Lung (tissue), 12 donors: Measurements from ENCODE around the gene TP73. TPM values are rescaled to one million over a fixed set of nuclear protein-coding genes. Genes with fewer than 3 reads are reported as not detected.

Experiments
- ATAC-seq: fragments of 200-7000 bp; cut with Tn5 transposase; one replicate; pipeline ENCODE4 v1.9.1; 2020; ENCODE audit warnings: moderate number of reproducible peaks; ENCODE audit not compliant: insufficient read depth, low FRiP score
- DNase-seq, 3 donors: peaks; one replicate each; pipeline ENCODE4 v3.0.0-alpha.2; 2013 to 2017
- H3K27ac ChIP-seq, 2 donors: one replicate each; pipeline ENCODE4 v1.5.1; 2013; ENCODE audit warnings: mild to moderate bottlenecking in 2 of 2, moderate library complexity in 2 of 2, control low read depth in 1 of 2, inconsistent platforms in 1 of 2, low read depth in 1 of 2, low read length in 1 of 2
- H3K27me3 ChIP-seq, 3 donors: one replicate each; pipeline ENCODE4 v1.5.1; 2013; ENCODE audit warnings: low read length in 2 of 3; ENCODE audit not compliant: control insufficient read depth in 3 of 3, insufficient read depth in 3 of 3
- H3K36me3 ChIP-seq, 4 donors: one replicate each; pipeline ENCODE4 v1.5.1; 2013; ENCODE audit warnings: low read length in 4 of 4, mild to moderate bottlenecking in 1 of 4, moderate library complexity in 1 of 4; ENCODE audit not compliant: control insufficient read depth in 4 of 4, insufficient read depth in 4 of 4
- H3K4me1 ChIP-seq, 5 donors: one replicate each; pipeline ENCODE4 v1.5.1; 2013; ENCODE audit warnings: low read length in 5 of 5, mild to moderate bottlenecking in 2 of 5, moderate library complexity in 1 of 5; ENCODE audit not compliant: control insufficient read depth in 5 of 5, insufficient read depth in 5 of 5
- H3K4me3 ChIP-seq: one replicate; pipeline ENCODE4 v1.5.1; 2013; ENCODE audit warnings: mild to moderate bottlenecking, control low read depth, moderate library complexity
- H3K9ac ChIP-seq, 2 donors: one replicate each; pipeline ENCODE4 v1.5.1; 2013; ENCODE audit warnings: low read length in 2 of 2, control low read depth in 1 of 2; ENCODE audit not compliant: insufficient read depth in 1 of 2
- H3K9me3 ChIP-seq, 4 donors: one replicate each; pipeline ENCODE4 v1.5.1; 2013; ENCODE audit warnings: low read length in 3 of 4, mild to moderate bottlenecking in 1 of 4, moderate library complexity in 1 of 4; ENCODE audit not compliant: control insufficient read depth in 4 of 4, insufficient read depth in 3 of 4
- WGBS, 2 donors: extraction: QIAGEN DNeasy Blood & Tissue Kit; methylation state at CpG; one replicate each; pipeline ENCODE4 v1.1.7; 2013; 5-methylcytosine and 5-hydroxymethylcytosine counted together
- polyA plus RNA-seq, 2 donors: library from polyadenylated mRNA; stranded (reverse); fragments of 200-250 nt; gene quantifications; one replicate each; pipeline ENCODE4 v1.2.1, GENCODE V29; 2013
- total RNA-seq, 2 donors: library from RNA; depleted of rRNA in 1 of 2; stranded (reverse); fragments of >200 nt in 1 of 2; gene quantifications; one replicate each; pipeline ENCODE4 v1.2.1, GENCODE V29; 2014 to 2021
- TF ChIP-seq, protein P1 (sequence below): IDR thresholded peaks from 2 replicates; pipeline ENCODE4 v1.5.1; 2012; ENCODE audit warnings: mild to moderate bottlenecking; ENCODE audit errors: control extremely low read depth, extremely low read depth
- donor health status: control.
- donor health status: control.
- donor health status: Bipolar disorder and iron deficiency.
- donor health status: healthy.
- donor health status: DM: yes; HTN: yes; CAD: no.

The TP73 gene
- total and polyA plus RNA-seq, 4 donors: 1.7 to 12.3 (median 2.2) TPM

DNA sequence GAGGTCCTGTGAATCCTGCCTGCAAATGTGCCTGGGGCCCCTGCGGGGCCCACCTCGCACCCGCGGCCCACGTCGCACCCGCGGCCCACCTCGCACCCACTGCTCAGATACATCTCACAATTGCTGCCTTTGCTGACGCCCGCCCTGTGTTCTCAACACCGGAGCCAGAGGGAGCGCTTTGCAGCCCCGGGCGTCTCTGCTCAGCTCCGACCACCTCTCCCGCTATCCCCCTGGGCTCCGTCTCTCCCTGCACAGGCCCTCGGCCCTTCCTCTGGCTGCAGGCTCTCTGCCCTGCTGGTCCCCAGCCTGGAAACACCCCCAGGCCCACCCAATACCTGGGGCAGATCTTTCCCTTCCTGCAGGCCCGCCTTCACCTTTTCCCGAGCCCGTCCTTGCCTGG, 44.8 kb downstream of the TP73 start:
- Histone ChIP-seq H3K4me3 (no peak overlapping the region), H3K4me1 (no peaks in the 10 kb centered on the region), H3K9ac (no peak overlapping the region), H3K9me3 (no peaks in the 10 kb centered on the region), H3K27me3 (peaks cover 0 to 24% (median 0%) of the 10 kb centered on the region in 3 donors), H3K27ac (no peak overlapping the region), H3K36me3 (no peaks in the 10 kb centered on the region)
- DNase-seq: no peak
- WGBS, 2 donors: 89 to 94% methylated on average over 22 of the region's 22 CpGs
- no peak for ATAC-seq
- TF ChIP-seq, protein P1, sequence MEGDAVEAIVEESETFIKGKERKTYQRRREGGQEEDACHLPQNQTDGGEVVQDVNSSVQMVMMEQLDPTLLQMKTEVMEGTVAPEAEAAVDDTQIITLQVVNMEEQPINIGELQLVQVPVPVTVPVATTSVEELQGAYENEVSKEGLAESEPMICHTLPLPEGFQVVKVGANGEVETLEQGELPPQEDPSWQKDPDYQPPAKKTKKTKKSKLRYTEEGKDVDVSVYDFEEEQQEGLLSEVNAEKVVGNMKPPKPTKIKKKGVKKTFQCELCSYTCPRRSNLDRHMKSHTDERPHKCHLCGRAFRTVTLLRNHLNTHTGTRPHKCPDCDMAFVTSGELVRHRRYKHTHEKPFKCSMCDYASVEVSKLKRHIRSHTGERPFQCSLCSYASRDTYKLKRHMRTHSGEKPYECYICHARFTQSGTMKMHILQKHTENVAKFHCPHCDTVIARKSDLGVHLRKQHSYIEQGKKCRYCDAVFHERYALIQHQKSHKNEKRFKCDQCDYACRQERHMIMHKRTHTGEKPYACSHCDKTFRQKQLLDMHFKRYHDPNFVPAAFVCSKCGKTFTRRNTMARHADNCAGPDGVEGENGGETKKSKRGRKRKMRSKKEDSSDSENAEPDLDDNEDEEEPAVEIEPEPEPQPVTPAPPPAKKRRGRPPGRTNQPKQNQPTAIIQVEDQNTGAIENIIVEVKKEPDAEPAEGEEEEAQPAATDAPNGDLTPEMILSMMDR: no peak

DNA sequence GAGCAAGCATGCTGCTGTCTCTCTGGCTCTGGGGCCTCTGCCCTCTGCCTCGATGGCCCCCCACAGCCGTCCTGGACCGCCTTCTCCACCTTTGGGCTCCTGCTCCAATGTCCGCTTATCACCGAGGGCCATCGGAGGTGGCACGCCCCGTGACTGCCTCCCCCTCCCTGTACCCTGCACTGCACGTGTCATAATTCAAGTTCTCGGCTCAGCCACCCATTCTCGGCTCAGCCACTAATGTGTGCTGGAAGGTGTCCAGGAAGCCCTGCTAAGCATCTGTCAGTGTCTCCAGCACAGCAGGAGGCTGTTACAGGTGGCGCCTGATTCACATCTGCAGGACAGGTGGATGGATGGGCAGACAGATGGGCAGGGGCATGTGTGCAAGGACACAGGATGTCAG, 45.5 kb downstream of the TP73 start:
- Histone ChIP-seq H3K36me3 (no peaks in the 10 kb centered on the region), H3K27ac (no peak overlapping the region), H3K4me3 (no peak overlapping the region), H3K9ac (no peak overlapping the region), H3K27me3 (peaks cover 0 to 24% (median 0%) of the 10 kb centered on the region in 3 donors), H3K9me3 (no peaks in the 10 kb centered on the region), H3K4me1 (no peaks in the 10 kb centered on the region)
- no peak for ATAC-seq
- 79 to 88% methylated on average over 12 of the region's 12 CpGs for WGBS, 2 donors
- TF ChIP-seq, protein P1: no peak
- no peak for DNase-seq

DNA sequence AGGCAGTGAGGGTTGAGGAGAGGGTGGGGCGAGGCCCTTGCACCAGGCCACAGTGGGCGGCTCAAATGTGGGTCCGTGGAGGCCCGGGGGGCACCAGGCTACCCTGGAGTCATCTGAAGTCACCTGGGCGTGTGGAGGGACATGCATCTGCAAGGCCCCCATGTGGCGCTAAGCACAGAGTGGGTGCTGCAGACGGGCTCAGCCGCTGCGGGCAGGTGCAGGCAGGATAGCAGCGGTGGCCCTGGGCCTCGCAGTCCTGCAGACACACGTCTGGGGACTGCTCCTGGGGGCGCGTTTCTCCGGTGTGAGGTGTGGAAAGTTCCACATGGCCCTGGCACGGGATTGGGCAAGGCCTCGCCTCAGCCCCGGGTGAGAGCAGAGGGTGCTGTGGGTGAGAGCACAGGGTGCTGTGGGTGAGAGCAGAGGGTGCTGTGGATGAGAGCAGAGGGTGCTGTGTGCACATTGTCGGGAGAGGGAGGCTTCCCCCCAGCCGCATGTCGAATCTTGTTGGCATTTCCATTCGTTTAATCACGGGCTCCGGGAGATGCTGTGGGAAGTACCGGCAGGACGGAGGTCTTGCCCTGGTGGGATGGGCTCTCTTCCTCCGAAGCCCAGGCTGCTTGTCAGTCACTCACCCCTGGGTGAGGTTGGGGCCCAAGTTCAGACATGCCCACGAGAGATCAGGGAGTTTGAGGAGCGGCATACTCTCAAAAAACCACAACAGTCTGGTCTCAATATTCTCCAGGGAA, 46.5 kb downstream of the TP73 start:
- TF ChIP-seq, protein P1: no peak
- Histone ChIP-seq H3K27me3 (peaks cover 0 to 24% (median 0%) of the 10 kb centered on the region in 3 donors), H3K4me3 (no peak overlapping the region), H3K27ac (no peak overlapping the region), H3K9ac (no peak overlapping the region), H3K4me1 (no peaks in the 10 kb centered on the region), H3K9me3 (no peaks in the 10 kb centered on the region), H3K36me3 (no peaks in the 10 kb centered on the region)
- WGBS, 2 donors: 86 to 92% methylated on average over 28 to 29 of the region's 29 CpGs
- ATAC-seq (no peak), DNase-seq (no peak)

DNA sequence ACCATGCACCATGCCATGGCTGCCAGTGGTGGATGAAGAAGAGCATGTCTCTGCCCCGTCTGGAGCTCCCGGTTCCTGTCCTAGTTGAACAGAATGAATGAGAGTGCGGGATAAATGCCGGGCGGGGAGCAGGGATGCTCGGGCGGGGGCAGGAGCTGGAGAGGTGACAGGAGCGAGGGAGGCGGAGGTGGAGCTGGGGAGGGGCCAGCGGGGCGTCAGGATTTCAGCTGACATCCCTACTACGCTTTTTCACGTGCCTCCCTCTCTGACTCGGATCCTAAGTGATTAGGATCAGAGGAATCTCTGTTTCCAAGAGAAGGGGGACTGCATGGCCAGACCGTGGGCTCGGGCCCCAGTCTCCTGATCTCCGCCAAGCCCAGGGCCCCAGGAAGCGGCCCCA, 47.3 kb downstream of the TP73 start:
- H3K4me3 ChIP-seq: no peak overlapping the region
- no peak for ATAC-seq
- no peak overlapping the region for H3K27ac ChIP-seq
- no peaks in the 10 kb centered on the region for H3K9me3 ChIP-seq
- no peak for DNase-seq
- 58 to 60% methylated on average over 18 of the region's 18 CpGs for WGBS, 2 donors
- H3K27me3 ChIP-seq: peaks cover 0 to 24% (median 0%) of the 10 kb centered on the region in 3 donors
- no peak overlapping the region for H3K9ac ChIP-seq
- no peaks in the 10 kb centered on the region for H3K36me3 ChIP-seq
- TF ChIP-seq, protein P1: no peak
- H3K4me1 ChIP-seq: no peaks in the 10 kb centered on the region
